ENCODE measurements around the gene PTPN11. TPM values are rescaled to one million over a fixed set of nuclear protein-coding genes. Genes with fewer than 3 reads are reported as not detected.

Gene PTPN11
- total and polyA plus RNA-seq, 10 of the 15 experiments (the other 5 are each of a cell fraction or from before 2014, with no cell fraction given), result 14.6 to 85.2 (median 58.6) TPM

DNA sequence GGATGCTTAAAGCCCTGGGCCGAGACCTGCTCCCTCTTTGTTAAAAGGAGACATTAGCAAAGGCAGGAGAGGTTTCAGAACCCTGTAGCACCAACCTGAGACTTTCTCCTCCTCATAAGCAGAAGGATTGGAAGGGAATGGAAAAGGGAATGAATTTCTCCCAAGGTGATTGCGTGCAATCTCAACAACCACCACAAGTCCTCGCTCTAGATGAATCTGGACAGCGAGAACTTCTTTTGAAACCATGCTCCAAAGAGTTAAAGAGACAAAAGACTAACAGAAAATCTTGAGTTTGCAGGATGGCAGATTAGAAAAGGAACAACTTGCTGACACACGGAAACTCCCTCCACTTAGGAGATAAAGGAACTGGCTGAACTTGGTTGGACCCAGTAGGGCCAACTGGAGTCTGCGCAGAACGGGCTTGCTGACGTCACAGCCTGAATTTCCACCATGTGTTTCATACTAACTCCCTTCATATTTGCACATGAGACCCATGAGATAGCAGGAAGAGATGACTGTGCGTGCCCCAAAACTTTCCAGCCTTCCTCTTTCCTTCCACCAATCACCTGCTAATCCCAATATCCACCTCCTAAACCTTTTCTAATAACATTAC is 137.0 kb downstream of the PTPN11 start:
- Histone ChIP-seq H2AFZ (ENCODE audit: control insufficient read depth, low read depth, low read length) (no peak overlapping the region), H3K4me2 (ENCODE audit: control insufficient read depth, insufficient read depth) (no peak overlapping the region), H3K27ac (ENCODE audit: control insufficient read depth, insufficient read depth) (no peak overlapping the region), H3K79me2 (ENCODE audit: control insufficient read depth, insufficient read depth, low read length) (no peaks in the 10 kb centered on the region), H3K9ac (ENCODE audit: control insufficient read depth, insufficient read depth, low read length) (no peak overlapping the region), H4K20me1 (ENCODE audit: control insufficient read depth, insufficient read depth) (no peaks in the 10 kb centered on the region), H3K9me3 (replicated peaks; ENCODE audit: control insufficient read depth, insufficient read depth, low read length) (no peaks in the 10 kb centered on the region), H3K27me3 (replicated peaks in 1 of 2; ENCODE audit: control insufficient read depth in 2 of 2, insufficient read depth in 2 of 2, low read length in 1 of 2) (peaks cover 0 to 2% of the 10 kb centered on the region in 2 experiments; a peak in 1 of 4 replicates), H3K36me3 (ENCODE audit: control insufficient read depth in 2 of 2, insufficient read depth in 2 of 2, low read length in 1 of 2) (no peaks in the 10 kb centered on the region), H3K4me1 (ENCODE audit: control insufficient read depth, insufficient read depth, low read length) (no peaks in the 10 kb centered on the region), H3K4me3 (no peak overlapping the region)
- FAIRE-seq (no peak), ATAC-seq (no peak), DNase-seq (ENCODE audit: low read depth, low spot score) (no peak)
- POLR2A ChIA-PET, result no interaction called here
- in situ Hi-C loops (cut with MboI), result no loop called here
- intact Hi-C loops (cut with micrococcal nuclease; ENCODE audit: unreplicated experiment), result no loop called here
- 50% methylated on average over 9 of the region's 9 CpGs for whole genome bisulfite sequencing (ENCODE audit: insufficient coverage, insufficient replicate concordance, low lambda C conversion rate, missing lambda C conversion rate)
- CTCF ChIA-PET, result no interaction called here
- SMC1A ChIA-PET (ENCODE audit: uncharacterized antibody, unreplicated experiment), result no interaction called here
- RAD21 ChIA-PET (ENCODE audit: unreplicated experiment), result no interaction called here
- TF ChIP-seq, protein P1, sequence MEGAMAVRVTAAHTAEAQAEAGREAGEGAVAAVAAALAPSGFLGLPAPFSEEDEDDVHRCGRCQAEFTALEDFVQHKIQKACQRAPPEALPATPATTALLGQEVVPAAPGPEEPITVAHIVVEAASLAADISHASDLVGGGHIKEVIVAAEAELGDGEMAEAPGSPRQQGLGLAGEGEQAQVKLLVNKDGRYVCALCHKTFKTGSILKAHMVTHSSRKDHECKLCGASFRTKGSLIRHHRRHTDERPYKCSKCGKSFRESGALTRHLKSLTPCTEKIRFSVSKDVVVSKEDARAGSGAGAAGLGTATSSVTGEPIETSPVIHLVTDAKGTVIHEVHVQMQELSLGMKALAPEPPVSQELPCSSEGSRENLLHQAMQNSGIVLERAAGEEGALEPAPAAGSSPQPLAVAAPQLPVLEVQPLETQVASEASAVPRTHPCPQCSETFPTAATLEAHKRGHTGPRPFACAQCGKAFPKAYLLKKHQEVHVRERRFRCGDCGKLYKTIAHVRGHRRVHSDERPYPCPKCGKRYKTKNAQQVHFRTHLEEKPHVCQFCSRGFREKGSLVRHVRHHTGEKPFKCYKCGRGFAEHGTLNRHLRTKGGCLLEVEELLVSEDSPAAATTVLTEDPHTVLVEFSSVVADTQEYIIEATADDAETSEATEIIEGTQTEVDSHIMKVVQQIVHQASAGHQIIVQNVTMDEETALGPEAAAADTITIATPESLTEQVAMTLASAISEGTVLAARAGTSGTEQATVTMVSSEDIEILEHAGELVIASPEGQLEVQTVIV (IDR thresholded peaks at IDR 0.05; ENCODE audit: borderline replicate concordance, partially characterized antibody), result no peak
- TF ChIP-seq ZNF207 (IDR thresholded peaks at IDR 0.05; ENCODE audit: borderline replicate concordance) (no peak), TARDBP (IDR thresholded peaks at IDR 0.05; ENCODE audit: borderline replicate concordance) (no peak), HDAC2 (IDR thresholded peaks at IDR 0.05) (no peak), BMI1 (IDR thresholded peaks at IDR 0.05; ENCODE audit: borderline replicate concordance) (no peak), SREBF1 (IDR thresholded peaks at IDR 0.05; ENCODE audit: low read length) (no peak)
- TF ChIP-seq, protein P2, sequence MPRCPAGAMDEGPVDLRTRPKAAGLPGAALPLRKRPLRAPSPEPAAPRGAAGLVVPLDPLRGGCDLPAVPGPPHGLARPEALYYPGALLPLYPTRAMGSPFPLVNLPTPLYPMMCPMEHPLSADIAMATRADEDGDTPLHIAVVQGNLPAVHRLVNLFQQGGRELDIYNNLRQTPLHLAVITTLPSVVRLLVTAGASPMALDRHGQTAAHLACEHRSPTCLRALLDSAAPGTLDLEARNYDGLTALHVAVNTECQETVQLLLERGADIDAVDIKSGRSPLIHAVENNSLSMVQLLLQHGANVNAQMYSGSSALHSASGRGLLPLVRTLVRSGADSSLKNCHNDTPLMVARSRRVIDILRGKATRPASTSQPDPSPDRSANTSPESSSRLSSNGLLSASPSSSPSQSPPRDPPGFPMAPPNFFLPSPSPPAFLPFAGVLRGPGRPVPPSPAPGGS (IDR thresholded peaks at IDR 0.05; ENCODE audit: borderline replicate concordance, insufficient read depth, low read depth, low read length, poor library complexity, severe bottlenecking), result no peak
- no TSS peak for BruUV-seq (replicated peaks)

All from GM12878 (cell line).